ENCODE data around the gene FAT1. TPM values are rescaled to one million over a fixed set of nuclear protein-coding genes. Genes with fewer than 3 reads are reported as not detected.

The FAT1 gene
- total RNA-seq, 4 donors from 2014 or later: 56.4 to 79.9 (median 67.7) TPM

GRCh38 chr4:186643501-186644310 lies 80.0 kb downstream of the FAT1 start:
- no peak for TF ChIP-seq CTCF (IDR thresholded peaks at IDR 0.05; ENCODE audit: low read depth)

GRCh38 chr4:186642998-186643397 lies 80.7 kb downstream of the FAT1 start:
- TF ChIP-seq CTCF (IDR thresholded peaks at IDR 0.05; ENCODE audit: low read depth): no peak

GRCh38 chr4:186642530-186642929 lies 81.1 kb downstream of the FAT1 start:
- no peak for TF ChIP-seq CTCF (IDR thresholded peaks at IDR 0.05; ENCODE audit: low read depth)

GRCh38 chr4:186634591-186635128 lies 89.0 kb downstream of the FAT1 start:
- TF ChIP-seq CTCF (IDR thresholded peaks at IDR 0.05; ENCODE audit: low read depth): no peak

- TF ChIP-seq CTCF (IDR thresholded peaks at IDR 0.05; ENCODE audit: low read depth): no peak
Measured at GRCh38 chr4:186633844-186634243, 89.8 kb downstream of the FAT1 start.

- no peak for TF ChIP-seq CTCF (IDR thresholded peaks at IDR 0.05; ENCODE audit: low read depth)
Measured at GRCh38 chr4:186630128-186630527, 93.5 kb downstream of the FAT1 start.

- no peak for TF ChIP-seq CTCF (IDR thresholded peaks at IDR 0.05; ENCODE audit: low read depth)
Measured at GRCh38 chr4:186628058-186628711, 95.5 kb downstream of the FAT1 start.

All from subcutaneous adipose tissue (tissue), 4 donors.